ENCODE data around the gene PCSK9.
"Not testable (repeated sequence)": the region's sequence is repeated elsewhere in the genome, so short reads cannot be mapped to it uniquely, and the experiment has no call there.

PCSK9 gene

DNA sequence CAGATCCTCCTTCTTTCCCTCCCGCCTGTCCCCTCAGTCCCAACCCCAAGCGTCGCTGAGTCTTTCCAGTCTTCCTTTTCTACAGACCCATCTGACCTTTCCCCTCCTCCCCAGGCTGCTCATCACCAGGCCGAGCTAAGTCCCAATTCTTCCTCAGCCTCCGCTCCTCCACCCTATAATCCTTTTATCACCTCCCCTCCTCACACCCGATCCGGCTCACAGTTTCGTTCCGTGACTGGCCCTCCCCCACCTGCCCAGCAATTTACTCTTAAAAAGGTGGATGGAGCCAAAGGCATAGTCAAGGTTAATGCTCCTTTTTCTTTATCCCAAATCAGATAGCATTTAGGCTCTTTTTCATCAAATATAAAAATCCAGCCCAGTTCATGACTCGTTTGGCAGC, 15.2 kb upstream of the PCSK9 start:
- not testable (repeated sequence) for H2BK120ac ChIP-seq (ENCODE audit: low read depth, low read length); H2BK5ac ChIP-seq (ENCODE audit: low read length); H3K56ac ChIP-seq (ENCODE audit: low read length); H2AK5ac ChIP-seq (ENCODE audit: low read length); H3K36me3 ChIP-seq (ENCODE audit: control insufficient read depth, insufficient read depth, low read length); H3K79me2 ChIP-seq (ENCODE audit: control insufficient read depth, insufficient read depth, low read length); H2BK15ac ChIP-seq (replicated peaks; ENCODE audit: low read depth); H3K18ac ChIP-seq (ENCODE audit: low read length); H3K27ac ChIP-seq (ENCODE audit: low read depth, low read length); H3K4me2 ChIP-seq (ENCODE audit: low read length); H3K9ac ChIP-seq (ENCODE audit: low read length); H3K27me3 ChIP-seq (ENCODE audit: insufficient read depth, low read length, poor library complexity); H4K8ac ChIP-seq (ENCODE audit: low read depth, low read length); H4K5ac ChIP-seq (ENCODE audit: low read length); H3K4me1 ChIP-seq (ENCODE audit: control insufficient read depth, low read depth, low read length); H3K4ac ChIP-seq (ENCODE audit: low read depth, low read length); H3K4me3 ChIP-seq (ENCODE audit: low read length); H3K23ac ChIP-seq (ENCODE audit: low read length); H3K79me1 ChIP-seq (ENCODE audit: low read length)
- no CpG with 5 or more reads among the region's 10 CpGs for WGBS (ENCODE audit: extremely low coverage, insufficient coverage, low lambda C conversion rate)
- DNase-seq = peak; percentile 71

DNA sequence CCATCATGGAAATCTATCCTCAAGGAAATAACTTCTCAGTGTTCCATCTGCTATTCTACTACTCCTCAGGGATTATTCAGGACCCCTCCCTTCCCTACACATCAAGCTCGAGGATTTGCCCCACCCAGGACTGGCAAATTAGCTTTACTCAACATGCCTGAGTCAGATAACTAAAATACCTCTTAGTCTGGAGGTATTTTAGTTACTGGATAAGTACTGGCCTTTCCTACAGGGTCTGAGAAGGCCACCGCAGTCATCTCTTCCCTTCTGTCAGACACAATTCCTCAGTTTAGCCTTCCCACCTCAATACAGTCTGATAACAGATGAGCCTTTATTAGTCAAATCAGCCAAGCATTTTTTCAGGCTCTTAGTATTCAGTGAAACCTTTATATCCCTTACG, 12.7 kb upstream of the PCSK9 start:
- not testable (repeated sequence) for H4K5ac ChIP-seq (ENCODE audit: low read length); H2BK15ac ChIP-seq (replicated peaks; ENCODE audit: low read depth); H3K4me2 ChIP-seq (ENCODE audit: low read length); H3K27ac ChIP-seq (ENCODE audit: low read depth, low read length); H3K27me3 ChIP-seq (ENCODE audit: insufficient read depth, low read length, poor library complexity); H3K36me3 ChIP-seq (ENCODE audit: control insufficient read depth, insufficient read depth, low read length); H3K4me1 ChIP-seq (ENCODE audit: control insufficient read depth, low read depth, low read length); H3K79me2 ChIP-seq (ENCODE audit: control insufficient read depth, insufficient read depth, low read length); H3K56ac ChIP-seq (ENCODE audit: low read length); H3K4me3 ChIP-seq (ENCODE audit: low read length); H3K4ac ChIP-seq (ENCODE audit: low read depth, low read length); H3K9ac ChIP-seq (ENCODE audit: low read length); H2BK5ac ChIP-seq (ENCODE audit: low read length); H3K79me1 ChIP-seq (ENCODE audit: low read length); H4K8ac ChIP-seq (ENCODE audit: low read depth, low read length); H2BK120ac ChIP-seq (ENCODE audit: low read depth, low read length); H3K18ac ChIP-seq (ENCODE audit: low read length); H3K23ac ChIP-seq (ENCODE audit: low read length); H2AK5ac ChIP-seq (ENCODE audit: low read length)
- no CpG with 5 or more reads among the region's 3 CpGs for WGBS (ENCODE audit: extremely low coverage, insufficient coverage, low lambda C conversion rate)
- peak; percentile 37 for DNase-seq

- H3K9ac ChIP-seq (ENCODE audit: low read length); H3K79me2 ChIP-seq (ENCODE audit: control insufficient read depth, insufficient read depth, low read length); H2BK5ac ChIP-seq (ENCODE audit: low read length); H3K79me1 ChIP-seq (ENCODE audit: low read length); H2BK120ac ChIP-seq (ENCODE audit: low read depth, low read length); H3K18ac ChIP-seq (ENCODE audit: low read length); H3K27ac ChIP-seq (ENCODE audit: low read depth, low read length); H2BK15ac ChIP-seq (replicated peaks; ENCODE audit: low read depth); H3K27me3 ChIP-seq (ENCODE audit: insufficient read depth, low read length, poor library complexity); H3K36me3 ChIP-seq (ENCODE audit: control insufficient read depth, insufficient read depth, low read length); H3K56ac ChIP-seq (ENCODE audit: low read length); H3K4ac ChIP-seq (ENCODE audit: low read depth, low read length); H3K4me3 ChIP-seq (ENCODE audit: low read length); H4K5ac ChIP-seq (ENCODE audit: low read length); DNase-seq; H2AK5ac ChIP-seq (ENCODE audit: low read length); H3K4me1 ChIP-seq (ENCODE audit: control insufficient read depth, low read depth, low read length); H4K8ac ChIP-seq (ENCODE audit: low read depth, low read length); H3K23ac ChIP-seq (ENCODE audit: low read length); H3K4me2 ChIP-seq (ENCODE audit: low read length): not testable (repeated sequence)
- no CpG with 5 or more reads among the region's 5 CpGs for WGBS (ENCODE audit: extremely low coverage, insufficient coverage, low lambda C conversion rate)
These were observed 8.2 kb upstream of the PCSK9 start for GRCh38 chr1:55031098-55031497.

DNA sequence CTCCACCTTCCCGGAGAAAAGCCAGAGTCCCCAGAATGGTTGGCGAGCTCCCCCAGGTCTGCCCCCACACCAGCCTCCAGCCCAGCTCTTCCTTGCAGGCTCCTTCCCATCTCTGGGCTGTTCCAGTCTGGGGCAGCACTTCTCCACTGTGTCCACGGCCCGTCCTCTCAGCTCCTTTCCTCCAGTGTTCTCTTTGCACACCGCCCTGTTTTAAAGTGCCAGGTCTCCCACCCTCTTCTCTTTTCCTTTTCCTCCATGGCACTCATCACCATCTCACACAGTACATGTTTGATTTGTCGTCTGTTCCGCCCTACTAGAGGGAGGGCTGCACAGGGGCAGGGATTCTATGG, 6.1 kb upstream of the PCSK9 start:
- no CpG with 5 or more reads among the region's 7 CpGs for WGBS (ENCODE audit: extremely low coverage, insufficient coverage, low lambda C conversion rate)

GRCh38 chr1:55034476-55035133, 4.7 kb upstream of the PCSK9 start:
- no peak overlapping the region for H2AK5ac ChIP-seq (ENCODE audit: low read length)
- no peak overlapping the region for H2BK5ac ChIP-seq (ENCODE audit: low read length)
- H4K5ac ChIP-seq (ENCODE audit: low read length) = no peak overlapping the region
- no peak overlapping the region for H4K8ac ChIP-seq (ENCODE audit: low read depth, low read length)
- H3K79me2 ChIP-seq (ENCODE audit: control insufficient read depth, insufficient read depth, low read length) = no peaks in the 10 kb centered on the region
- H3K4me2 ChIP-seq (ENCODE audit: low read length) = no peak overlapping the region
- H3K27me3 ChIP-seq (ENCODE audit: insufficient read depth, low read length, poor library complexity) = no peaks in the 10 kb centered on the region
- peaks cover 3% of the 10 kb centered on the region for H3K4me1 ChIP-seq (ENCODE audit: control insufficient read depth, low read depth, low read length)
- H3K18ac ChIP-seq (ENCODE audit: low read length) = no peak overlapping the region
- H3K27ac ChIP-seq (ENCODE audit: low read depth, low read length) = no peak overlapping the region
- H3K9ac ChIP-seq (ENCODE audit: low read length) = no peak overlapping the region
- no peaks in the 10 kb centered on the region for H3K79me1 ChIP-seq (ENCODE audit: low read length)
- H2BK120ac ChIP-seq (ENCODE audit: low read depth, low read length) = no peak overlapping the region
- no peaks in the 10 kb centered on the region for H3K36me3 ChIP-seq (ENCODE audit: control insufficient read depth, insufficient read depth, low read length)
- no peak overlapping the region for H3K23ac ChIP-seq (ENCODE audit: low read length)
- no peak for DNase-seq
- no peak overlapping the region for H2BK15ac ChIP-seq (replicated peaks; ENCODE audit: low read depth)
- H3K4me3 ChIP-seq (ENCODE audit: low read length) = no peak overlapping the region
- no peak overlapping the region for H3K4ac ChIP-seq (ENCODE audit: low read depth, low read length)
- no peak overlapping the region for H3K56ac ChIP-seq (ENCODE audit: low read length)
- WGBS (ENCODE audit: extremely low coverage, insufficient coverage, low lambda C conversion rate) = no CpG with 5 or more reads among the region's 6 CpGs

More for the DNA sequence above, 6.1 kb upstream of the PCSK9 start:
- Histone ChIP-seq H3K36me3 (ENCODE audit: control insufficient read depth, insufficient read depth, low read length) (no peaks in the 10 kb centered on the region), H3K4ac (ENCODE audit: low read depth, low read length) (no peak overlapping the region), H3K18ac (ENCODE audit: low read length) (no peak overlapping the region), H3K4me3 (ENCODE audit: low read length) (no peak overlapping the region), H3K27me3 (ENCODE audit: insufficient read depth, low read length, poor library complexity) (no peaks in the 10 kb centered on the region), H3K4me1 (ENCODE audit: control insufficient read depth, low read depth, low read length) (no peaks in the 10 kb centered on the region), H2BK5ac (ENCODE audit: low read length) (no peak overlapping the region), H3K56ac (ENCODE audit: low read length) (no peak overlapping the region), H2BK120ac (ENCODE audit: low read depth, low read length) (no peak overlapping the region), H2BK15ac (replicated peaks; ENCODE audit: low read depth) (no peak overlapping the region), H4K5ac (ENCODE audit: low read length) (no peak overlapping the region), H3K79me2 (ENCODE audit: control insufficient read depth, insufficient read depth, low read length) (no peaks in the 10 kb centered on the region), H3K27ac (ENCODE audit: low read depth, low read length) (no peak overlapping the region), H3K9ac (ENCODE audit: low read length) (no peak overlapping the region), H2AK5ac (ENCODE audit: low read length) (no peak overlapping the region), H4K8ac (ENCODE audit: low read depth, low read length) (no peak overlapping the region), H3K4me2 (ENCODE audit: low read length) (no peak overlapping the region), H3K79me1 (ENCODE audit: low read length) (no peaks in the 10 kb centered on the region), H3K23ac (ENCODE audit: low read length) (no peak overlapping the region)
- no peak for DNase-seq

DNA sequence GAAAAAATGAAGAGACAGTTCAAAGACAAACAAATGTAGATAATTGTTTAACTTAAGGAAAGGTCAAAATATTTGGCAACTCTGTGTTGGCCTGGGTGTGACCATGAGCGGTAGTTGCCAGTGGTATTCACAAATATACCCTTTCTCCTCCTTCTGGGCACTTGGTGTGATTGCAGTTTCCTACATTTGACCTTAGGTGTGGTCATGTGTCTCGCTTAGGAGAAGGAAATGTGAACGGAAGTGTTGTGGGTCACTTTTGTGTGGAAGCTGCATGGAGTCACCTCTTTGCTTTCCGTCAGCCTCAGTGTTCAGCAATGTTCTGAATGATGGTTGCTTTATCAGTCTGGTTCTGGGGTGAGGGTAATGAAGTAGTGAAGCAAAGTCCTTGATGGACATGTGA, 3.4 kb upstream of the PCSK9 start:
- H2BK15ac ChIP-seq (replicated peaks; ENCODE audit: low read depth) = no peak overlapping the region
- H3K56ac ChIP-seq (ENCODE audit: low read length) = no peak overlapping the region
- H3K79me2 ChIP-seq (ENCODE audit: control insufficient read depth, insufficient read depth, low read length) = no peaks in the 10 kb centered on the region
- no peak overlapping the region for H3K4ac ChIP-seq (ENCODE audit: low read depth, low read length)
- H4K5ac ChIP-seq (ENCODE audit: low read length) = no peak overlapping the region
- peak; percentile 67 for DNase-seq
- H3K4me2 ChIP-seq (ENCODE audit: low read length) = no peak overlapping the region
- H3K9ac ChIP-seq (ENCODE audit: low read length) = no peak overlapping the region
- H2AK5ac ChIP-seq (ENCODE audit: low read length) = no peak overlapping the region
- peaks cover 3% of the 10 kb centered on the region for H3K27me3 ChIP-seq (ENCODE audit: insufficient read depth, low read length, poor library complexity)
- H4K8ac ChIP-seq (ENCODE audit: low read depth, low read length) = no peak overlapping the region
- H3K4me3 ChIP-seq (ENCODE audit: low read length) = no peak overlapping the region
- no peak overlapping the region for H3K23ac ChIP-seq (ENCODE audit: low read length)
- H2BK5ac ChIP-seq (ENCODE audit: low read length) = no peak overlapping the region
- H3K27ac ChIP-seq (ENCODE audit: low read depth, low read length) = no peak overlapping the region
- H3K18ac ChIP-seq (ENCODE audit: low read length) = no peak overlapping the region
- no peak overlapping the region for H2BK120ac ChIP-seq (ENCODE audit: low read depth, low read length)
- no CpG with 5 or more reads among the region's 4 CpGs for WGBS (ENCODE audit: extremely low coverage, insufficient coverage, low lambda C conversion rate)
- peaks cover 3% of the 10 kb centered on the region for H3K4me1 ChIP-seq (ENCODE audit: control insufficient read depth, low read depth, low read length)
- H3K36me3 ChIP-seq (ENCODE audit: control insufficient read depth, insufficient read depth, low read length) = no peaks in the 10 kb centered on the region
- no peaks in the 10 kb centered on the region for H3K79me1 ChIP-seq (ENCODE audit: low read length)

Measured in mesendoderm (in vitro differentiated cells).